ENCODE data around the gene TRMT112.
A peak's percentile ranks its signal among the peaks of the same experiment; 100 is the strongest.

The TRMT112 gene

DNA sequence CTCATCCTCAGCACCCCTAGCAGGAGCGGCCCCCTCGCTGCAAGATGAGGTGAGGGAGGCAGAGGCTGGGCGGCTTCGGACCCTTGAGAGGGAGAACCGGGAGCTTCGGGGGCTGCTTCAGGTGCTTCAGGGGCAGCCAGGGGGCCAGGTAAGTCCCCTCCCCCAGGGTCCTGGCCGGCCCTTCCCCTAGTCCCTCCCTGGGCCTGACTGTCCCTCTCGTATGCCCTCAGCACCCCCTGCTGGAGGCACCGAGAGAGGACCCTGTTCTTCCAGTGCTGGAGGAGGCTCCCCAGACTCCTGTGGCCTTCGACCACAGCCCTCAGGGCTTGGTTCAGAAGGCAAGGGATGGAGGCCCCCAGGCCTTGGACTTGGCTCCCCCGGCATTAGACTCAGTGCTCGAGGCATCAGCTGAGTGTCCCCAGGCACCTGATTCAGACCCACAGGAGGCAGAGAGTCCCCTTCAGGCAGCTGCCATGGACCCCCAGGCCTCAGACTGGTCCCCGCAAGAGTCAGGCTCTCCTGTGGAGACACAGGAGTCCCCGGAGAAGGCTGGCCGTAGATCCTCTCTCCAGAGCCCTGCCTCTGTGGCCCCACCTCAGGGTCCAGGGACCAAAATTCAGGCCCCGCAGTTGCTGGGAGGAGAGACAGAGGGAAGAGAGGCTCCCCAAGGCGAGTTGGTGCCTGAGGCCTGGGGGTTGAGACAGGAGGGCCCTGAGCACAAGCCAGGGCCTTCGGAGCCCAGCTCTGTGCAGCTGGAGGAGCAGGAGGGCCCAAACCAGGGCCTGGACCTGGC lies 26.6 kb upstream of the TRMT112 start:
- in situ Hi-C loops (cut with MboI; ENCODE audit: low sequenced_read_pairs, unreplicated experiment) = no loop called here

DNA sequence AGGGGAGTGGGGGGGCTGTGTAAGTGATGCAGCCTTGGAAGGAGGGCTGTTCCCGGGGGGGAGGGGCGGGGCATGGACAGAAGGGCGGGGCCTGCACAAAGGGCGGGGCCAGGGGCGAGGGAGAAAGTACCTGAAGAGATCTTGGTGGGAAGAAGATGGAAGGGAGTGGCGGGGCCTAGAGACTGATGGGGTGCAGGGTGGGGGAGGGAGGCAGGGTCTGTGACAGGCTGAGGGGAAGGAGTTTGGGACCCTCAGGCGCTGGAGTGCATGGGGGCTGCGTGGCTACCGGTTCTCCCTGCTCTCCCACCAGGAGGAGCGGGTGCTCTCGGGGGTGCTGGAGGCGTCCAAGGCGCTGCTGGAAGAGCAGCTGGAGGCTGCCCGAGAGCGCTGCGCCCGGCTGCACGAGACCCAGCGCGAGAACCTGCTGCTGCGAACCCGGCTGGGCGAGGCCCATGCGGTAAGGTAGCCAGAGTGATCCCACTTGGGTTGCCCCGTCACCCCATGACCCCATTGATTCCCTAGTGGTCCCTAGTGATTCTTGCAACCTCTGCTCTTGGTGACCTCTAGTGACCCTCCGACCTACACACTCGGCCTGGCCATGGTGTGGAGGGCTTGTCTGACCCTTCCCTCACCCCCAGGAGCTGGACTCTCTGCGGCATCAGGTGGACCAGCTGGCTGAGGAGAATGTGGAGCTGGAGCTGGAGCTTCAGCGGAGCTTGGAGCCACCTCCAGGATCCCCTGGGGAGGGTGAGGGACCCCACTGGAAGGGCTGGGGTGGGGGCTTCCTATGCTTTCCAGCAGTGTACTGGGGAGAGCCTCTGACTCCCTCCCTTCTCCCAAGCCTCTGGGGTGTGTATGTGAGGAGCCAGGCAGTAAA lies 25.7 kb upstream of the TRMT112 start:
- TF ChIP-seq, protein P1, sequence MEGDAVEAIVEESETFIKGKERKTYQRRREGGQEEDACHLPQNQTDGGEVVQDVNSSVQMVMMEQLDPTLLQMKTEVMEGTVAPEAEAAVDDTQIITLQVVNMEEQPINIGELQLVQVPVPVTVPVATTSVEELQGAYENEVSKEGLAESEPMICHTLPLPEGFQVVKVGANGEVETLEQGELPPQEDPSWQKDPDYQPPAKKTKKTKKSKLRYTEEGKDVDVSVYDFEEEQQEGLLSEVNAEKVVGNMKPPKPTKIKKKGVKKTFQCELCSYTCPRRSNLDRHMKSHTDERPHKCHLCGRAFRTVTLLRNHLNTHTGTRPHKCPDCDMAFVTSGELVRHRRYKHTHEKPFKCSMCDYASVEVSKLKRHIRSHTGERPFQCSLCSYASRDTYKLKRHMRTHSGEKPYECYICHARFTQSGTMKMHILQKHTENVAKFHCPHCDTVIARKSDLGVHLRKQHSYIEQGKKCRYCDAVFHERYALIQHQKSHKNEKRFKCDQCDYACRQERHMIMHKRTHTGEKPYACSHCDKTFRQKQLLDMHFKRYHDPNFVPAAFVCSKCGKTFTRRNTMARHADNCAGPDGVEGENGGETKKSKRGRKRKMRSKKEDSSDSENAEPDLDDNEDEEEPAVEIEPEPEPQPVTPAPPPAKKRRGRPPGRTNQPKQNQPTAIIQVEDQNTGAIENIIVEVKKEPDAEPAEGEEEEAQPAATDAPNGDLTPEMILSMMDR (IDR thresholded peaks at IDR 0.05; ENCODE audit: borderline replicate concordance, control extremely low read depth, extremely low read depth, insufficient read depth, missing control alignments) = no peak
- in situ Hi-C loops (cut with MboI; ENCODE audit: low sequenced_read_pairs, unreplicated experiment) = no loop called here
- DNase-seq (ENCODE audit: low spot score) = no peak

More for the DNA sequence above, 26.6 kb upstream of the TRMT112 start:
- TF ChIP-seq, protein P1 (IDR thresholded peaks at IDR 0.05; ENCODE audit: borderline replicate concordance, control extremely low read depth, extremely low read depth, insufficient read depth, missing control alignments) = peak; percentile 4
- DNase-seq (ENCODE audit: low spot score) = no peak

DNA sequence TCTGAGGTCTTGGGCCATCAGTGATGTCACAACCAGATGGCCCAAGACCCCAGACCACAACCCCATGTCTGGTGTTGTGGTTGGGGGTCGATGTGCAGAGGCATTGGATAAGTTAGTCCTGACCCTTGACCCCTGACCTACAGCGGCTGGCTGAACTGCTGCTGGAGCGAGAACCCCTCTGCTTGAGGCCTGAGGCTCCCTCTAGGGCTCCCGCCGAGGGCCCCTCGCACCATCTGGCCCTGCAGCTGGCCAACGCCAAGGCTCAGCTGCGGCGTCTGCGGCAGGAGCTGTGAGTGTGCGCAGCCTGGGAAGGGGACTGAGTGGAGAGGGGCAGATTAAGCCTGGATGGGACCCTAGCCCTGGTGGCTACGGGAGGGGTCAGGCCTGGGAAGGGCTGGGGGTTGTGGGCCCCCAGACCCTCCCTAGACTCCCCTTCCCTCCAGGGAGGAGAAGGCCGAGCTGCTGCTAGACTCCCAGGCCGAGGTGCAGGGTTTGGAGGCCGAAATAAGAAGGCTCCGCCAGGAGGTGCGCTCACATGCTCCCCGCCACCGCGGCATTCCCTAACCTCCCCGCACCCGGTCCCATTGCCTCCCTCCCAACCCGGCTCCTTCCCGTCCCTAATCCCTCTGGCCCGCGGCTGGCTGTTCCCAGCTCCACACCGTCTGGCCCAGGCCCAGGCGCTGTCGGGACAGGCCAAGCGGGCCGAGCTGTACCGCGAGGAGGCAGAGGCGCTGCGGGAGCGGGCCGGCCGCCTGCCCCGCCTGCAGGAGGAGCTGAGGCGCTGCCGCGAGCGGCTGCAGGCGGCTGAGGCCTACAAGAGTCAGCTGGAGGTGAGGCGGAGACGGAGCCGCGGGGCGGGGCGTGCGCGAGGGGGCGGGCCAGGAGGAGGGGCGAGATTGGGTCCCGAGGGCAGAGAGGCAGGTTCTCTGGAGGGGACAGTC lies 24.8 kb upstream of the TRMT112 start:
- TF ChIP-seq, protein P1 (IDR thresholded peaks at IDR 0.05; ENCODE audit: borderline replicate concordance, control extremely low read depth, extremely low read depth, insufficient read depth, missing control alignments) = peak; percentile 15
- peak; percentile 97 for DNase-seq (ENCODE audit: low spot score)
- in situ Hi-C loops (cut with MboI; ENCODE audit: low sequenced_read_pairs, unreplicated experiment) = no loop called here

DNA sequence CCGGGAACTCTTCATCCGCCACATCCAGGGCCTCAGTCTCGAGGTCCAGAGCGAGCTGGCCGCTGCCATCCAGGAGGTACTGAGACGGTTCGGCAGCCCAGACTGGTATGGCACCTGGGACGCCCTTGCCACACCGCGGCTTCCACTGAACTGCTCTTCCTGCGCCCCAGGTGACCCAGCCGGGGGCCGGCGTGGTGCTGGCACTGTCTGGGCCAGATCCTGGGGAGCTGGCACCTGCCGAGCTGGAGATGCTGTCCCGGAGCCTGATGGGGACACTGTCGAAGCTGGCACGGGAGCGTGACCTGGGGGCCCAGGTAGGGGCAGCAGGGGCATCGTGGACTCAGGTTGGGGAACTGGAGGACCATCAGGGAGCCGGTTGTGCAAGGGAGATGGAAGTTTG lies 24.1 kb upstream of the TRMT112 start:
- in situ Hi-C loops (cut with MboI; ENCODE audit: low sequenced_read_pairs, unreplicated experiment) = no loop called here
- TF ChIP-seq, protein P1 (IDR thresholded peaks at IDR 0.05; ENCODE audit: borderline replicate concordance, control extremely low read depth, extremely low read depth, insufficient read depth, missing control alignments) = no peak
- no peak for DNase-seq (ENCODE audit: low spot score)

DNA sequence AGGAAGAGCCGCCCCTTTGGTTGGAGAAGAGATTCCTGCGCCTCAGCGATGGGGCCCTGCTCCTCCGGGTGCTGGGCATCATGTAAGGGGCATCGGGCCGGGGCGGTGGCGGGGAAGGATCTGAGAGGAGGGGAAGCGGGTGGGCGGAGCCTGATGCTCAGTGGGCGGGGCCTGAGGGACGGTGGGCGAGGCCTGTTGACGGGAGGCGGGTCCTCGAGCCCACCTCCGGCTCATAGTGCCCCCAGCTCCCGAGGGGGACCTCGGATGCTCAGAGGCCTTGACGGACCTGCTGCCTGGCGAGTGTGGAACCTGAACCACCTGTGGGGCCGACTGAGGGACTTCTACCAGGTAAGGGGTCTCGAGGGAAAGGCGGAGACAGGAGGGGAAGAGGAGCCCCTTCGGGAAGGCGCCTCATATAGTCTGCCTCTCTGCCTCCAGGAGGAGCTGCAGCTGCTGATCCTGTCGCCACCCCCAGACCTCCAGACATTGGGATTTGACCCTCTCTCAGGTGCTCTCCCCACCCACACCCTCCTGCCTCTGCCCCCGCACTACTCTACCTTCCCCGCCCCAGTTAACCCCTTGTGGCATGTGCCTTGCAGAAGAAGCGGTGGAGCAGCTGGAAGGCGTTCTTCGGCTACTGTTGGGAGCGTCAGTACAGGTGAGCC lies 23.4 kb upstream of the TRMT112 start:
- TF ChIP-seq, protein P1 (IDR thresholded peaks at IDR 0.05; ENCODE audit: borderline replicate concordance, control extremely low read depth, extremely low read depth, insufficient read depth, missing control alignments) = no peak
- peak; percentile 90 for DNase-seq (ENCODE audit: low spot score)
- in situ Hi-C loops (cut with MboI; ENCODE audit: low sequenced_read_pairs, unreplicated experiment) = no loop called here
